NT2/D1 (cell line): Measurements from ENCODE around the gene MTRFR.

ENCODE experiments used
- DNase-seq: peaks from one replicate; pipeline ENCODE4 v3.0.0-alpha.2; 2011; ENCODE audit warnings: low read depth, low spot score
- H3K27me3 ChIP-seq: 2 replicates; pipeline ENCODE4 v1.6.0; 2011; ENCODE audit warnings: mild to moderate bottlenecking; ENCODE audit not compliant: insufficient read length, insufficient read depth
- H3K36me3 ChIP-seq: 2 replicates; pipeline ENCODE4 v1.6.1; 2011; ENCODE audit warnings: mild to moderate bottlenecking, low read length, mixed read lengths; ENCODE audit not compliant: insufficient read depth, insufficient read length
- H3K4me1 ChIP-seq: 2 replicates; pipeline ENCODE4 v1.5.1; 2011; ENCODE audit not compliant: insufficient read depth, insufficient read length
- H3K4me3 ChIP-seq: 2 replicates; pipeline ENCODE4 v1.5.1; 2011; ENCODE audit warnings: low read depth; ENCODE audit not compliant: insufficient read length
- H3K9ac ChIP-seq: 2 replicates; pipeline ENCODE4 v1.6.0; 2011; ENCODE audit warnings: low read depth; ENCODE audit not compliant: insufficient read length
- H3K9me3 ChIP-seq: 2 replicates; pipeline ENCODE4 v1.5.1; 2011; ENCODE audit warnings: mild to moderate bottlenecking, low read length; ENCODE audit not compliant: insufficient read depth
- SUZ12 ChIP-seq: IDR thresholded peaks from 2 replicates; pipeline ENCODE4 v1.6.1; 2011; ENCODE audit not compliant: insufficient read length, insufficient read depth; ENCODE audit errors: extremely low read depth
- YY1 ChIP-seq: IDR thresholded peaks from 2 replicates; pipeline ENCODE4 v1.6.1; 2011; ENCODE audit not compliant: insufficient read length, insufficient read depth
- ZNF274 ChIP-seq: IDR thresholded peaks from 2 replicates; pipeline ENCODE4 v1.6.1; 2011; ENCODE audit warnings: mild to moderate bottlenecking, low read depth, low read length

Gene MTRFR

DNA sequence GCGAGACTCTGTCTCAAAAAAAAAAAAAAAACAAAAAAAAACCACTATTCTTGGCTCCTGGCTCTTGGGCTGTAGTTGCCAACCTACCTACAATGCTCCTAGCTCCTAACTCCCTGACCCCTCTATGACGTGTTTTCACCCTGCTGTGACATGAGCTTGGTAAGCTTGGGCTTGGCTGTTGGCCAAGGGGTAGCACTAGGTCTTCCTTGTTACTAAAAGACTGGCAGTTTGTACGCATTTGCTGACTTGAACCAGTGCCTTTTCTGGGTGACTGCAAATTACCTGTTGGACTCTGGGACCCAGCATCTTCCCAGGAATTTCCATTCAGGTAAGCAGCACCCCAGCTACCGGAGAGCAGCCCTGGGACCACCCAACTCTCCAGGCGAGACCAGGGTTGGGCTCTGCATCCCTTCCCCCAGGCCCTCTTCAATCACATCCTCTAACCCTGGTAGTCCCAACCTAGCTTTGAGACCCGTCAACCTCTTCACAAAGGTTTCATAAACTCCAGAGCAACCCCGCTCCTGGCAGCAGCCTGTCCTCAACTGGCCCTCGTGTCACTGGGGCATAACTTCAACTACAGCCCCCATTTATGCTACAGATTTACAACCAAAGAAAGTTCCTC lies 30.1 kb downstream of the MTRFR start:
- Histone ChIP-seq H3K9me3 (peaks cover 12% of the 10 kb centered on the region; the same call in 1 of the 2 replicates), H3K4me1 (peaks cover 11% of the 10 kb centered on the region), H3K27me3 (no peaks in the 10 kb centered on the region), H3K9ac (no peak overlapping the region), H3K4me3 (no peak overlapping the region), H3K36me3 (peaks cover 95% of the 10 kb centered on the region)
- TF ChIP-seq YY1 = no peak
- TF ChIP-seq SUZ12 = no peak
- TF ChIP-seq ZNF274 = no peak
- no peak for DNase-seq

DNA sequence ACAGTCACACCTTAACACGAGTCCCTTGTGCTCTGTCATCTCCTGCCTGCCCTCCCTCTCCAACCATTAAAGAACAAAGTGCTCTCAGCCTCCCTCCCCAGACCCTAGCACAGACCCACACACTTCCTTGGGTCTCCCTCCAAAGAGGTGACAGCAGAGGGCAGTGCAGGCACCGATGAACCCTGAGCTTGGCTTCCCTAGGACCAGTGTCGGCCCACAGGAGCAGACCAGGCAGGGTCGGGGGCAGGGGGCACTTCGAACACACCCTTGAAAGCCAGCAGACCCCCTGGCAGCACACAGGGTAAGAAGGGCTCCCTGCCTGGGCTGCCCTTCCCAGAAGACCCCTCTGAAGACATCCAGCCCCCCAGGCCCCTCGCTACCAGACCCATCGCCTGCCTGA lies 31.4 kb downstream of the MTRFR start:
- peaks cover 94% of the 10 kb centered on the region for H3K36me3 ChIP-seq
- DNase-seq = no peak

DNA sequence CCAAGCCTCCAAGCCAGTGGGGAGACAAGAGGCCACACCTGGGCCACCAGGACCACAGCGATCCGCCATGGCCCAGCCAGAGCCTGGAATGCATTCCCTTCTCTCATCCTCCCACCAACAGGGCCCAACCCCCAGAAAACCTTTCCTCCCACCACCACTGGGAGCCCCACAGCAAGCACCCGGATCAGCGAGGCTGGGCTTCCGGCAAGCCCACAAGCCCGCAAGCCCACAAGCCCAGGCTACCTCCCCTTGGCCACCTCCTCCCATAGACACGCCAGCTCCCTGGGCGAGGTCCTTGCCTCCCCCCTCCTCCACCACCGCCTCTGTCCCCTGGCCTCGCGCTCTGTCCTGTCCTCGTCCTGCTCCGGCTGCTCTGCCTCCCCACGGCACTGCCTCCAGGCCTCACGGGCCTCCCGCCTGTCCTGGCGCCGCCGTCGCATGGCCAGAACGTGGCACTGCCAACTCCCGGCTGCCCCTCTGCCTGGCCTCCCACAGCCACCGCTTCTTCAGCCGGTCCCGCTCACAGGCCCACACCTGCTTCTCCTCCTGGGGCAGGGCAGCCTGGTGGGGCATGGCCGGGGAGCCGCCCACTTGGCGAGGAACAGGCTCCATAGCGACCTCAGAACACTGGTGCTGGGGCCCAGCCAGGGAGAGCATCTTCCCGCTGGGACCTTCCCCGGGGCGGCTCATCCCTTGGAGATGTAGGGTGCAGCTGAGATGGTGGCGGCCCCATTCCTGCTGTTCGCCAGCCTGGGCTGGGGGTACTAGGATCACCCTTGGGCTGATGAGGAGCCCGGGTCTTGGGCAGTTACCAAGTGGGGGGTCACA lies 32.8 kb downstream of the MTRFR start:
- DNase-seq = no peak
- Histone ChIP-seq H3K27me3 (no peaks in the 10 kb centered on the region), H3K4me3 (no peak overlapping the region), H3K36me3 (peaks cover 80% of the 10 kb centered on the region), H3K4me1 (peaks cover 21% of the 10 kb centered on the region), H3K9ac (no peak overlapping the region), H3K9me3 (peaks cover 4% of the 10 kb centered on the region; the same call in 1 of the 2 replicates)
- no peak for TF ChIP-seq ZNF274
- TF ChIP-seq YY1 = no peak
- TF ChIP-seq SUZ12 = no peak

More for the DNA sequence above, 31.4 kb downstream of the MTRFR start:
- TF ChIP-seq ZNF274 (no peak), YY1 (no peak), SUZ12 (no peak)
- Histone ChIP-seq H3K4me3 (no peak overlapping the region), H3K9me3 (peaks cover 12% of the 10 kb centered on the region; the same call in 1 of the 2 replicates), H3K27me3 (no peaks in the 10 kb centered on the region), H3K4me1 (peaks cover 21% of the 10 kb centered on the region), H3K9ac (no peak overlapping the region)

DNA sequence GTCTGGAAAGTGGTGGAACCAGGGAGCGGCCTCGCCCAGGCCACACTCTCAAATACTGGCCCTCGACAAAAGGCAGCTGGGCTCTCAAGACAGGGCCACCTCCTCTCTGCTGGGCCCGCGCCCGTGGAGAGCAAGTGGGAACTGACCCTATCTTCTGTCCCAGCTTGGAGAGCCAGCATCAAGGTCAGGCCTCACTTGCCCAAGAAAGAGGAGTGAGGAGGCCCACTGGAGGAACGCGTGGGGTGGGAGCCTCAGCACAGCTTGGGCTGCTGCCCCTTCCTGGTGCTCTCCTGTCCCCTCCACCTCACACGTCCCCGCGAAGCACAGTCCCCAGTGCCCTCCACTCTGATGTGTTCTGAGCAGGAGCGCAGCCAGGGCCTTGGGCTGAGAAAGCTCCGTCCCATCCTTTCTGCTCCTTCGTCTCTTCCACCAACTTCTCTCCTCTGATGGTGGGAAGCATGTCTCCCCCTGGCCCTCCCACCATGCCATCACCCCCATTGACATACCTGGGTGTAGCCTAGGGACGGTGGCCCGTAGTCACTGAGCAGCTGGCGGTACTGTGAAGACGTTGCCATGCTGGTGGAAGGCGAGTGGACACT lies 33.5 kb downstream of the MTRFR start:
- DNase-seq = no peak
- peaks cover 2% of the 10 kb centered on the region; the same call in 1 of the 2 replicates for H3K9me3 ChIP-seq
- no peak overlapping the region for H3K4me3 ChIP-seq
- H3K36me3 ChIP-seq = peaks cover 73% of the 10 kb centered on the region
- H3K27me3 ChIP-seq = no peaks in the 10 kb centered on the region
- H3K9ac ChIP-seq = no peak overlapping the region
- peaks cover 21% of the 10 kb centered on the region for H3K4me1 ChIP-seq
- TF ChIP-seq SUZ12 (no peak), YY1 (no peak), ZNF274 (no peak)

DNA sequence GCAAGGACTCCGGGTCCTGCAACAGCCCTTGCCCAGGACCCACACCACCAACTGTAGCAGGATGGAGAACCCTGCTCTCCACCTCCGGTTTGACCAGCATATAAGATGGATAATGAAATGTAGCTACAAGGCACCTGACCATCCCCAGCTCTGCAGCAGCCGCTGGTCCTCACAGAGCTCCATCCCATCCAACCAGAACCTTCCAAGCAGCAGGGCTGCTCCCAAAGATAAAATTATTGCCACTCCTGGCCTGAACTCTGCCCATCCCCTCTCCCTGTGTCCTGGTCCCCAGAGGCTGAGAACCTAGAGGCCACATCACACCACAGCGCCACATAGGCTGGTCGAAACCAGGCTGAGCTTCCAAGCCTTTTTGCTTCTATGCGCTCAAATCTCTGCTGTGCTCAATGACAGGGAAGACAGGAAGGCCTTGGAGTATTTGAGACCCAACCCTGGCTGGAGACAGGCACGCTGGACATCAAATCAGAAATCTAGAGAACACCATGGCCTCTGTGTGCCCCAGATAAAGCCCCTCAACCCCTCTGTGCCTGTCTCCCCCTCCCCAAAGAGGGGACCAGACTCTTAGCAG lies 34.2 kb downstream of the MTRFR start:
- H3K36me3 ChIP-seq = peaks cover 67% of the 10 kb centered on the region
- H3K4me1 ChIP-seq = peaks cover 20% of the 10 kb centered on the region
- TF ChIP-seq YY1 = no peak
- no peak for TF ChIP-seq SUZ12
- TF ChIP-seq ZNF274 = no peak
- H3K27me3 ChIP-seq = no peaks in the 10 kb centered on the region
- DNase-seq = no peak
- H3K4me3 ChIP-seq = no peak overlapping the region
- no peak overlapping the region for H3K9ac ChIP-seq
- no peaks in the 10 kb centered on the region for H3K9me3 ChIP-seq

DNA sequence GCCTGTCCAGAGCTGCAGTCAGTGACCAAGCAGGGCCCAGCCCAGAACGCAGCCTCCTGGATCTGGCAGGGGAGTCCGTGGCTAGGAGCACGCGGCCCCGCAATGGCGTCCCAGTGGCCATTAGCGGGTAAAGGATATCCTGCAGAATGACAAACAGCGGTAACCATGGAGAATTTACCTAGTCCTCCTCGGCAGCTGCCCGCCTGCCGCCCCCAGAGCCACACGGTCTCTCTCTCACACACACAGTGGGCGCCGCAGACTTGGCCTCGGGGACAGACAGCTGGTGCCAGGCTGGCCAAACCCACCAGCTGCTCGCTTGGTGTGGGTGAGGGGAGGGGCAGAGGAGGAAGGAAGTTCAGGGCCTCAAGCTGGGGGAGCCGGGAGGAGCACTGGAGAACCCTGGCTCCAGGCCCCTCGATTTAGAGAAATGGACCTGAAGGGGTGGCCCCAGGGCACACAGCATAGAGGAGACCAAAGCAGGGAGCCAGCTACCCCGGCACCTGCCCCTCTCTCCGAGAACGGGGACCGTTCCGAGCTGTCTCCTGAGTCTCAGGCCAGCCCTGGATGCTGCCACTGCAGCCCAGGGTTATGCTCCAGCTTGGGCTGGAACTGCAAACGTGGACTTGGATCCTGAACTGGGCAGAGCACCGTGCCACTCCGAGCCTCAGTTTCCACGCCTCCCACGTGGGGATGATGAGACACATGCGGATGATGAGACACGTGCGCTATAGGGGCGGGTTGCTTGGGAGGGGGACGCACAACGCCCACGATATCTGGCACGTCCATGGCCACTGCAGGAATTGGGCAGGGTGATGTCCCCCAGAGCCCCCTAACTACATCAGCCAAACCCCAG lies 35.0 kb downstream of the MTRFR start:
- DNase-seq = no peak
- TF ChIP-seq ZNF274 = no peak
- no peak for TF ChIP-seq YY1
- Histone ChIP-seq H3K36me3 (peaks cover 61% of the 10 kb centered on the region), H3K27me3 (no peaks in the 10 kb centered on the region), H3K9me3 (no peaks in the 10 kb centered on the region), H3K9ac (peak overlapping the region; percentile 85), H3K4me3 (no peak overlapping the region), H3K4me1 (peaks cover 20% of the 10 kb centered on the region)
